GM19025 (cell line): Measurements from ENCODE around the gene FAM174C.
"Not testable (repeated sequence)": the region's sequence is repeated elsewhere in the genome, so short reads cannot be mapped to it uniquely, and the experiment has no call there.

Experiments
- ATAC-seq: cut with Tn5 transposase; IDR thresholded peaks from one replicate; pipeline ENCODE4 v1.9.1; 2021; ENCODE audit warnings: mild to moderate bottlenecking, low read depth, moderate library complexity; ENCODE audit not compliant: unreplicated experiment

Gene FAM174C

DNA sequence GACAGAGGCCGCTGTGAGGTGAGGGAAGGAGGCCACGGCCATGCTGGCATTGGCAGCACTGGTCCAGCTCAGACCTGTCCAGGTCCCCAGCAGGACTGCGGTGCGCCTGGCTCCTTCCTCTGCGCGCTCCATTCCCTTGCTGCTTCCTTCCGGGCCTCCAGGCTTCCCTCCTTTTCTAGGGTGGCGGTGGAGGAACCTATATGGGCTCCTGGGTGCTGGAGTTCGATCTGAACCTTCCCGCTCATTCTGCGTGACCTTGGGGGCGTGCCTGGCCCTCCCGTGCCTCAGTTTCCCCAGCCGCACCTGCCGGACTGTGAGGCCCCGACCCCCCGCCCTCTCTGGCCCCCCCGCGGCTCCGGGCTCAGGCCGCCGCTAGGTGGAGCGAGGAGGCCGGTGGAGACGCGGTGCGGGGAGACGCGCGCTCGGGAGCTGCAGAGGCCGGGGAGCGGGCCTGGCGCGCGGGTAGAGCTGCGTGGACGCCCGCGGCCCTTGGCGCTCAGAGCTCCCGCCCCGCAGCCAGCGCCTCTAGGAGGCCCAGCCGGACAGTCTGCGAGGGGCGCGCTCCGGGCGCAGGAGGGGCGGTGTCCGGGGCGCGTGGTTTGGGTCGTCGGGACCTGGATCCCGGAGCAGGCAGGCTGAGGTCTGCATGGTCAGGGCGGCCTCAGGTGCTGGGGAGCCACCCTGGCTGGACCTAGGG, 40.3 kb downstream of the FAM174C start:
- no peak for ATAC-seq

- no peak for ATAC-seq
These were observed 41.1 kb downstream of the FAM174C start for GRCh38 chr19:1316466-1316865.

GRCh38 chr19:1317274-1318003, 42.1 kb downstream of the FAM174C start:
- ATAC-seq, result no peak

GRCh38 chr19:1318678-1319471, 43.5 kb downstream of the FAM174C start:
- no peak for ATAC-seq

- ATAC-seq, result not testable (repeated sequence)
These were observed 44.9 kb downstream of the FAM174C start for GRCh38 chr19:1320282-1320650.

DNA sequence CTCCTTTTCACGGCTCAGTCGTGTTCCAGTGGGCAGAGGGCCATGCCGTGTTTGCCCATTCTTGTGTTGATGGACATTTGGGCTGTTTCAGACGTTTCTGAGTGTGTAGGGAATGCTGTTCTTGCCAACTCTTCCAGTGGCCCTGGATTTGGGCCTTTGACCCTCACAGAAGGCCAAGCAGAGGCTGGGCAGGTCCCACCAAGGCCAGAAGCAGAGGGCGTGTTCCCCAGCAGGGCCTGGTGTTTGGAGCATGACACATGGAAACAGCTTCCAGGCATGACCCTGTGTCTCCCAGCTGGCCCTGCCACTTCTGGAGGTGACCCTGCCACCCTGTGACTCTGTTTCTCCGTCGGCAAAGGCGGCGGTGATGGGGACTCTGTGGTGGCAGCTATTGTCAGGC, 46.2 kb downstream of the FAM174C start:
- no peak for ATAC-seq

DNA sequence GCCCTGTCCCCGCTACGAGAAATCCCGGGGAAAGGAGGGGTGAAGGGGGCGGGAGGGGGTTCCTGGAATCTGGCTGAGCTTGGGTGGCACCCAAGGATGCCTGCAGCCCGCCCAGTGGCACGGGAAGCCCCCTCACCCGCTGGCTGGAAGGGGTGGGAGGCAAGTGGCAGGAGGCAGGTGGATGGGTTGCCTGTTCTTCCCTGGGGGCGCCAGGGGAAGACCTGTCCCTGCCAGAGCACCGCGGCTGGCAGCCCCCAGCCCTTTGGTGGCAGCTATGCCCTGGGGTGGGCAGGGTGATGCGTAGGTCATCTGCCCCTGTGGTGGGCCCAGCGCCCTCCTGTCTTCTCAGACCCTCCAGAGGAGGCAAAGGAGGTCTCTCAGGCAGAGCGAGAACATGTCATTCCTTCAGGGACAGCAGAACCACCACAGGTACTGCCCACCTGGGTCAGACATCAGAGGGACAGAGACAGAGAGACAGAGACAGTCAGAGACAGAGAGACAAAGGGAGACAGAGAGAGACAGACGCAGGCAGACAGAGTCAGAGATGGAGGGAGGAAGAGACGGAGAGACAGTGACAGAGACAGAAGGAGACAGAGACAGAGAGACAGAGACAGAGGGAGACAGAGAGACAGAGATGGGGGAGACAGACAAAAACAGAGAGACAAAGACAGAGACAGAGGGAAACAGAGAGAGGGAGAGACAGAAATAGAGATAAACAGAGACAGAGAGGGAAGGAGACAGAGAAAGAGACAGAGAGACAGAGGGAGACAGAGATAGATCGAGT, 47.1 kb downstream of the FAM174C start:
- no peak for ATAC-seq

DNA sequence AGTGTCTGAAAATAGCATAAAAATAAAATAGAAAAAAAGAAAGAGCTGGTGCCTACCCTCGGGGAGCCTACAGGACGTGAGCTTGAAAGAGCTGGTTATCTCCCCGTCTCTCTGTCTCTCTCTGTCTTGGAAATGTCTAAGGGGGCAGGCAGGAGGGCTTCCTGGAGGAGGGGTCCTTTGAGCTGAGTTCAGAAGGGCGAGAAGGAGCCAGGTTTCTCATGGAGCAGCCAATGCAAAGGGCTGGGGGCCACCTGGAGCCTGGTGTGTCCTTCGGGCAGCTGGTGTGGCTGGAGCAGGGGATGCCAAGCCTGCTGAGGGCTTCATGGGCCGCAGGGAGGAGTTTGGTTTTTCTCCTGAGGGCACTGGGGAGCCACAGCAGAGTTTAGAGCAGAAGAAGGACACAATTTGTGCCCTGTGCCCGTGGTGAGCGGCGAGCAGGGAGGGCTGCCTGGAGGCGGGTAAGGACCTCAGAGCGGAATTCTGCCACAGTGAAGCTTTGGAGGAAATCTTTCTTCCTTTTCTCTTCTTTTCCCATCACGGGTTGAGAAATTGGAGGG, 49.0 kb downstream of the FAM174C start:
- no peak for ATAC-seq

- no peak for ATAC-seq
These were observed 49.7 kb downstream of the FAM174C start for GRCh38 chr19:1324806-1325567.

DNA sequence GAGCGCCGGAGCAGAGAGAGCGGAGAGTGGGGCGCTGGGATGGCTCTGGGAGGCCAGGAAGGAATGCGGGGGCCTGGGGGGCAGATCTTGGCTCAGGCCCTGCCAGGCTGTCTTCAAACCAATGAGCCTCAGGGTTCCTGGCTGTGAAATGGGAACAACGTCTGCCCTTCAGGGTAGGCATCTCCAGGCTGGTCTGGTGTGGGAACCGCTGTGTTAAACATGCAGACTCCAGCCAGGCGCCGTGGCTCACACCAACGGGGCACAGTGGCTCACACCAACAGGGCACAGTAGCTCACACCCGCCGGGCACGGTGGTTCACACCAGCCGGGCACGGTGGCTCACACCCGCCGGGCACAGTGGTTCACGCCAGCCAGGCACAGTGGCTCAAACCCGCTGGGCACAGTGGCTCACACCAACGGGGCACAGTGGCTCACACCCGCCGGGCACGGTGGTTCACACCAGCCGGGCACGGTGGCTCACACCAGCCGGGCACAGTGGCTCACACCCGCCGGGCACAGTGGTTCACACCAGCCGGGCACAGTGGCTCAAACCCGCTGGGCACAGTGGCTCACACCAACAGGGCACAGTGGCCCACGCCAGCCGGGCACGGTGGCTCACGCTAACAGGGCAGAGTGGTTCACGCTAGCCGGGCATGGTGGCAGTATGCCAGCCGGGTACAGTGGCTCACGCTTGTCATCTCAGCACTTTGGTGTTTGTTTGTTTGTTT, 50.4 kb downstream of the FAM174C start:
- ATAC-seq, result no peak

- no peak for ATAC-seq
These were observed 51.8 kb downstream of the FAM174C start for GRCh38 chr19:1327125-1327524.
